Ishikawa (cell line): ENCODE data around the gene CDH13.

Source experiments
- CEBPB ChIP-seq: IDR thresholded peaks from 2 replicates; pipeline ENCODE4 v1.6.1; 2012
- CREB1 ChIP-seq: IDR thresholded peaks from 2 replicates; pipeline ENCODE4 v1.6.1; 2012; ENCODE audit warnings: low read depth
- EGR1 ChIP-seq: IDR thresholded peaks from 2 replicates; pipeline ENCODE4 v1.6.1; 2012
- EP300 ChIP-seq: IDR thresholded peaks from 2 replicates; pipeline ENCODE4 v1.6.1; 2012; ENCODE audit warnings: borderline replicate concordance
- FOXM1 ChIP-seq: IDR thresholded peaks from 2 replicates; pipeline ENCODE4 v1.6.1; 2012; ENCODE audit warnings: low read depth, borderline replicate concordance
- NFIC ChIP-seq: IDR thresholded peaks from 2 replicates; pipeline ENCODE4 v1.6.1; 2012
- RAD21 ChIP-seq: IDR thresholded peaks from 2 replicates; pipeline ENCODE4 v1.6.1; 2012; ENCODE audit warnings: low read depth
- TAF1 ChIP-seq: IDR thresholded peaks from 2 replicates; pipeline ENCODE4 v1.6.1; 2012; ENCODE audit warnings: low read depth, mild to moderate bottlenecking
- TCF12 ChIP-seq: IDR thresholded peaks from 2 replicates; pipeline ENCODE4 v1.6.1; 2012; ENCODE audit warnings: low read depth
- TEAD4 ChIP-seq: IDR thresholded peaks from 2 replicates; pipeline ENCODE4 v1.6.1; 2012
- USF1 ChIP-seq: IDR thresholded peaks from 2 replicates; pipeline ENCODE4 v1.6.1; 2012
- YY1 ChIP-seq: IDR thresholded peaks from 2 replicates; pipeline ENCODE4 v1.6.1; 2012; ENCODE audit warnings: low read depth
- ZBTB7A ChIP-seq: IDR thresholded peaks from 2 replicates; pipeline ENCODE4 v1.6.1; 2012; ENCODE audit warnings: low read depth
- TF ChIP-seq, protein P1 (sequence below): IDR thresholded peaks from 2 replicates; pipeline ENCODE4 v1.6.1; 2012; ENCODE audit warnings: low read depth, mild to moderate bottlenecking
- TF ChIP-seq, protein P2 (sequence below): IDR thresholded peaks from 2 replicates; pipeline ENCODE4 v1.6.1; 2012

The CDH13 gene

DNA sequence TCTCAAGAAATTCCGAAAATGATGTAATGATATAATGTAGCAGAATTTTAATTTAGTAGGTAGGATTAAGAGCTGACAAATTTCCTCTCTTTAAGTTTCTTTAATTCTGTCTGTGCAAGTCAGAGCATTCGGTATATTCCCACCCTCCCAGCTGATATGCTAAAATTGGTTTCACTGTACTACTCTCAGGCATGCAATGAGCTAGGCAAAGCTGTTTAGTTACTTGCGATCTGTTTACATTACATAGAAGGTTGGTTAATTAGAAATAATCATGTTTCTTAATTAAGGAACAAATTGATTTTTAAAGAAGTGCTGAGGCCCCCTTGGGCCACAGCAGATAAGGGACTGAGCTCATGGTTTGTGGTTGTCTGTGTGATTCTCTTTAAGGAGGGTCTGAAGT lies 748.2 kb downstream of the CDH13 start:
- TF ChIP-seq RAD21 (no peak), TAF1 (no peak), TCF12 (no peak), YY1 (no peak), CEBPB (no peak), FOXM1 (no peak), NFIC (no peak)

- TF ChIP-seq, protein P1, sequence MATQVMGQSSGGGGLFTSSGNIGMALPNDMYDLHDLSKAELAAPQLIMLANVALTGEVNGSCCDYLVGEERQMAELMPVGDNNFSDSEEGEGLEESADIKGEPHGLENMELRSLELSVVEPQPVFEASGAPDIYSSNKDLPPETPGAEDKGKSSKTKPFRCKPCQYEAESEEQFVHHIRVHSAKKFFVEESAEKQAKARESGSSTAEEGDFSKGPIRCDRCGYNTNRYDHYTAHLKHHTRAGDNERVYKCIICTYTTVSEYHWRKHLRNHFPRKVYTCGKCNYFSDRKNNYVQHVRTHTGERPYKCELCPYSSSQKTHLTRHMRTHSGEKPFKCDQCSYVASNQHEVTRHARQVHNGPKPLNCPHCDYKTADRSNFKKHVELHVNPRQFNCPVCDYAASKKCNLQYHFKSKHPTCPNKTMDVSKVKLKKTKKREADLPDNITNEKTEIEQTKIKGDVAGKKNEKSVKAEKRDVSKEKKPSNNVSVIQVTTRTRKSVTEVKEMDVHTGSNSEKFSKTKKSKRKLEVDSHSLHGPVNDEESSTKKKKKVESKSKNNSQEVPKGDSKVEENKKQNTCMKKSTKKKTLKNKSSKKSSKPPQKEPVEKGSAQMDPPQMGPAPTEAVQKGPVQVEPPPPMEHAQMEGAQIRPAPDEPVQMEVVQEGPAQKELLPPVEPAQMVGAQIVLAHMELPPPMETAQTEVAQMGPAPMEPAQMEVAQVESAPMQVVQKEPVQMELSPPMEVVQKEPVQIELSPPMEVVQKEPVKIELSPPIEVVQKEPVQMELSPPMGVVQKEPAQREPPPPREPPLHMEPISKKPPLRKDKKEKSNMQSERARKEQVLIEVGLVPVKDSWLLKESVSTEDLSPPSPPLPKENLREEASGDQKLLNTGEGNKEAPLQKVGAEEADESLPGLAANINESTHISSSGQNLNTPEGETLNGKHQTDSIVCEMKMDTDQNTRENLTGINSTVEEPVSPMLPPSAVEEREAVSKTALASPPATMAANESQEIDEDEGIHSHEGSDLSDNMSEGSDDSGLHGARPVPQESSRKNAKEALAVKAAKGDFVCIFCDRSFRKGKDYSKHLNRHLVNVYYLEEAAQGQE: no peak
- TF ChIP-seq TEAD4: no peak
- TF ChIP-seq ZBTB7A: no peak
- no peak for TF ChIP-seq RAD21
- TF ChIP-seq CREB1: no peak
Observed at GRCh38 chr16:83389751-83390150, 763.0 kb downstream of the CDH13 start.

DNA sequence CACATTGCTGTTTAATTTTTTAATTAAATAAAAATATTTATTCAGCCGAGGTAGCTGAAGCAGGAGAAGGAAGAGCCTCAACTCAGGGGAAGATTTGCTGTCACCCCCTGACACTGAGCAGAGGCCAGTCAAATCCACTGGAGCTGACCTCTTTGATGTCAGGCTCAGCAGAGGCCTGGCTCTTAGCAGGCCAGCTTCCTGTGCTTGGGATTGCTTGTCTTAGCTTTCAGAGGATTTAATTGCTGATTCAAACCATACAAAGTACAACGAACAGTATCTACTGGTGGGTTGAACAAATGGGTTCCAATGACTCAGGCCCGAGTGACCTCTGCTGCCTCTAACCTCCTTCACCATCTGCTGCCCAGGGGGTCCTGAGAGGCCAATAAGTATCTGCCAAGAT lies 764.0 kb downstream of the CDH13 start:
- TF ChIP-seq, protein P2, sequence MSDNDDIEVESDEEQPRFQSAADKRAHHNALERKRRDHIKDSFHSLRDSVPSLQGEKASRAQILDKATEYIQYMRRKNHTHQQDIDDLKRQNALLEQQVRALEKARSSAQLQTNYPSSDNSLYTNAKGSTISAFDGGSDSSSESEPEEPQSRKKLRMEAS: no peak
- TF ChIP-seq EGR1: no peak
- TF ChIP-seq EP300: no peak
- no peak for TF ChIP-seq USF1
- no peak for TF ChIP-seq TEAD4
- TF ChIP-seq FOXM1: no peak
- no peak for TF ChIP-seq RAD21
- no peak for TF ChIP-seq NFIC
- TF ChIP-seq, protein P1: no peak
- TF ChIP-seq CREB1: no peak
- TF ChIP-seq TCF12: no peak
- TF ChIP-seq TAF1: no peak
- no peak for TF ChIP-seq YY1
- TF ChIP-seq CEBPB: no peak
- TF ChIP-seq ZBTB7A: no peak

DNA sequence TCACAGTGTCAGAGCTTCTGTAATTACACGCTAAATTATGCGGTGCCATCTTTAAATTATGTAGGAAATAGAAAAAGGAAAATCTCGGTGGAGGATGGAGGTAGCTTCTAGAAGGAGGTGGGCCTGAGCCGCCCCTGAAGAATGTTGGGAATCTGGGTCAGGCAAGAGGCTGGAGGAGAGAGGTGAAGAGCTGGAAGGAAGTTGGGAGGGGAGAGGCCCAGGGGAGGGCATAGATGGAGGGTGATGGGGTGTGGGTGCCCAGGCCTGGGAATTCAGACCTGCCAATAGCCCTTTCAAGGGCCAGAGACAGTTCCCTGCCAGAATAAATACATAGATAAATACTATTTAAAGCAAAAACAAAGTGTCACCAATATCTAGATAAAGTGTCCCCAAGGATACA lies 766.0 kb downstream of the CDH13 start:
- TF ChIP-seq EP300 (no peak), NFIC (no peak), YY1 (no peak), TCF12 (no peak), USF1 (no peak), FOXM1 (no peak)

DNA sequence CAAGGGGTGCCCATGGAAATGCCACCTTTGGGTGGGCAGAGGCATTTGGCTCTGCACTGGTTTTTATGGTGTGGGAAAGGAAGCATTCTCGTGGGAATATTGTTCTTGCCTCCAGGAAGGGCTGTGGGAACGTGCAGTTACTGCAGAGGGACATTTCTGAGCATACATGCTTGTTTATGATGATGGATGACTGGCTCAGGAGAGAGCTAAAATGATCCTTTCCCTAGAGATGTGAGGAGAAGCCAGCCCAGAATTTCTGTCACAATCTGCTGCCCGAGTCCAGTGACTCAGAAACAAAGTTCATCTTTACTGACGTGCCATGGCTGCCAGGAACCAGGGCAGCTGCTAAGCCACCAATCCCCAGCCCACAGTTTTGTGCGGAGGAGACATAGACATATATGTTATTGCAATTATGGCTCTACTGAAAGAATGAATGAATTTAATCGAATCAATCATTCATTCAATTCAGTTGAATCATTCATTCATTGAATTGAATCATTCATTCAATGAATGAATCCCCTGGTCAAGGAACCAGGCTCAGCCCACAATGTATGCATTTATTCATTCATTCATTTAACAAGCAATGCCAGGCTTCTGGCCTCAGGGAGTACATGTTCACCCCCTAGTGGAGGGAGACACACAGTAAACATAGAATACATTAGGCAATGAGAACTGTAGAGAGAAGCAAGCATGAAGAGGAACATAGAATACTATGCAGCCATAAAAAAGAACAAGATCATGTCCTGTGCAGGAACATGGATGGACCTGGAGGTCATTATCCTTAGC lies 766.6 kb downstream of the CDH13 start:
- TF ChIP-seq EP300 (no peak), NFIC (no peak), CEBPB (no peak), ZBTB7A (no peak), CREB1 (no peak), TAF1 (no peak)

DNA sequence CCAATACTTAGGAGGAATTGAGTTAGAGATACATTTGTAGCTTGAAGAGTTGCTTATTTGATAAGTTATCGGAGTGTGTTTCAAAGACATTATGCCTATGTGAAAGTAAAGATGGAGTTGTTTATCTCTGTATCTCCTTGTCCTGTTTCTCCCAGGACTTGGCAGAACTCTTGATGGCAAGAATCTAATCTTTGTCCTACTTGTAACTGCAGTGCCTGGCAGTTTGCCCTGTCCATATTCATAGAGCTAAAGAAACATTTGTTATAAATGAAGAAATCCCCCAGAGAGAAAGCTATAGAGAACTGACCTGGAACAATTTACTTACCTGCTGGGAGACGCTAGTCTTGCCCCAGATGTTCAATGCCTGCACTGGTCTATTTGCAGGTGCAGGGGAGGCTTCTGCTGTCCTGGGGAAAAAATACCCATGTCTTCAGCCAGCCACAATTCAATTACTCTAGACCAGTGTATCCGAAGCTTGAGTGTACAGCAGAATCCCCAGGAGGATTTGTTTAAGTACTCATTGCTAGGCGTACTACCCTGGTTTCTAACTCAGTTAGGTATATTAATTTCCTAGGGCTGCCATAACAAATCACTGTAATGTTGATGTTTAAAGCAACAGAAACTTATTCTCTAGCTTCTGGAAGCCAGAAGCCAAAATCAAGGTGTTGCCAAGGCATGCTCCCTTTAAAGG lies 771.0 kb downstream of the CDH13 start:
- TF ChIP-seq FOXM1 (no peak), TEAD4 (no peak), USF1 (no peak), YY1 (no peak), ZBTB7A (no peak)
